GM21723 (cell line): ENCODE data around the gene LIN28B.
"Not testable (repeated sequence)": the region's sequence is repeated elsewhere in the genome, so short reads cannot be mapped to it uniquely, and the experiment has no call there.

Experiments used
- ATAC-seq: cut with Tn5 transposase; IDR thresholded peaks from one replicate; pipeline ENCODE4 v1.9.1; 2021; ENCODE audit warnings: mild to moderate bottlenecking, moderate library complexity; ENCODE audit not compliant: unreplicated experiment

The LIN28B gene

DNA sequence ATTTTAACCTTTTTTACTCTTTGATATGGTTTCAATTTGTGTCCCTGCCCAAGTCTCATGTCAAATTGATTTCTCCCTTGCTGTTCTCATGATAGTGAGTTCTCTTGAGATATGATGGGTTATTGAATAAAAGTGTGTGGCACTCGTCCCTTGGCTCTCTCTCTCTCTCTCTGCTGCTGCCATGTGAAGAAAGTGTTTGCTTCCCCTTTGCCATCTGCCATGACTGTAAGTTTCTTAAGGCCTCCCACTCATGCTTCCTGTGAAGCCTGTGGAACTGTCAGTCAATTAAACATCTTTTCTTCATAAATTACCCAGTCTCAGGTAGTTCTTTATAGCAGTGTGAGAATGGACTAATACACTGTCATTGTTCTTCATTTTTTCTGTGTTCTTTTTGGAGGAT lies 48.5 kb downstream of the LIN28B start:
- no peak for ATAC-seq

DNA sequence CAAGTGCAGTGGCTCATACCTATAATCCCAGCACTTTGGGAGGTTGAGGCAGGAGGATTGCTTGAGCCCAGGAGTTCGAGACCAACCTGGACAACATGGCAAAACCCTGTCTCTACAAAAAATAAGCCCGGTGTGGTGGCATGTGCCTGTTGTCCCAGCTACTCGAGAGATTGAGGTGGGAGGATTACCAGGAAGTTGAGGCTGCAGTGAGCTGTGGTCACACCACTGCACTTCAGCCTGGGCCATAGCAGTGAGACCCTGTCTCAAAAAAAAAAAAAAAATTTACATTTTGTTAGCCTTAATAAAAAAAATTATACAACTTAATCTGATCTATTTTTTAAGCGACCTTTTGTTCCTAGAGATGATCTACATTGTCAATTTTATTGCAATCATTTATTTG lies 56.6 kb downstream of the LIN28B start:
- ATAC-seq, result not testable (repeated sequence)

DNA sequence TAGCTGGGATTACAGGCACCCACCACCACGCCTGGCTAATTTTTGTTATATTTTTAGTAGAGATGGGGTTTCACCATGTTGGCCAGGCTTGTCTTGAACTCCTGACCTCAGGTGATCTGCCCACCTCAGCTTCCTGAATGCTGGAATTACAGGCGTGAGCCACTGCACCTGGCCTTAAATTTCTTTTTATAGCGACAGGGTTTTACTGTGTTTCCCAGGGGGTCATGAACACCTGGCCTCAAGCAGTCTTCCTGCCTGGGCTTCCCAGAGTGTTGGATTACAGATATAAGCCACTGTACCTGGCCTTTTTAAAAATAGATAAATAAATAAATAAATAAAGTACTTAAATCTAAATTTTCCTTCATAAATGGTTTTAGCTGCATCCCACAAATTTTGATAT lies 57.5 kb downstream of the LIN28B start:
- no peak for ATAC-seq

- ATAC-seq, result no peak
Measured at GRCh38 chr6:105014954-105015353, 58.0 kb downstream of the LIN28B start.

GRCh38 chr6:105015482-105015881 lies 58.6 kb downstream of the LIN28B start:
- ATAC-seq, result no peak

- ATAC-seq, result no peak
Measured at GRCh38 chr6:105019285-105019684, 62.4 kb downstream of the LIN28B start.

GRCh38 chr6:105021399-105021798 lies 64.5 kb downstream of the LIN28B start:
- no peak for ATAC-seq

GRCh38 chr6:105022416-105022815 lies 65.5 kb downstream of the LIN28B start:
- ATAC-seq, result no peak

- ATAC-seq, result no peak
Measured at GRCh38 chr6:105024803-105025202, 67.9 kb downstream of the LIN28B start.

DNA sequence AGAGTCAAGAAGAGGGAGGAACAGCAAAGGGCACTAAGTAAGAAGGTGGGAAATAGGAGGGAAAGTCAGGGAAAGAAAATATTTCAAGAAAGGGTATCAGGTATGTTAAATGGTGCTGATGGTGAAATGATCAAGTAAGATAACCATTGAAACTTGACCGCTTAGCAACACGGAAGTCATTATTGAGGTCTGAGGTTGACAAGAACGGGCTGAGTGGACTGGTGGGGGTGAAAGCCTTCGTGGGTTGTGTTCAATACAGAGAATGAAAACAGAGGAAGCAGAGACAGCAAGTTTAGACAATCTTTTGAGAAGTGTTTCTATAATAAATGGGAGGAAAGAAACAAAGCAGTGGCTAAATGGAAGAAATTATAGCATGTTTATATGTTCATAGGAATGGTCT lies 72.0 kb downstream of the LIN28B start:
- no peak for ATAC-seq

DNA sequence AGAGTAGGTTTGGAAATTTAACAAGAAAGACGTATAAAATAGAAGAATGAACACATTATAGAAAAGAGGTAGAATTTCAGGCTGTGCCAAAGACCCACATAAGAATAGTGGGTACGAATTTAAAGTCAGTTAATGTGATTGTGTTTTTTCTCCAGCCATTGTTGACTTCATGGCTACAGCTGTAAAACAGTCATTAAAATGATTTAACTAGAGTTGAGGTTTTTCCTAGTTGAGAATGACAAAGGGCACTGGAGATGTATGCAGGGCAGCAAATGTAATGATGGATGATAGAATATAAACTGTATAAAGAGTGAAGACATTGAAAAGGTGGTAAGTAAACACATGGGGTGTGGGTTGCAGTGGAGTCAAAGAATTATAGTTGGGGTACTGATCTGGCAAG lies 72.7 kb downstream of the LIN28B start:
- no peak for ATAC-seq

GRCh38 chr6:105034470-105034869 lies 77.6 kb downstream of the LIN28B start:
- ATAC-seq, result no peak

GRCh38 chr6:105035299-105035698 lies 78.4 kb downstream of the LIN28B start:
- ATAC-seq, result no peak

- ATAC-seq, result no peak
Measured at GRCh38 chr6:105036351-105036750, 79.4 kb downstream of the LIN28B start.

- ATAC-seq, result no peak
Measured at GRCh38 chr6:105038259-105038658, 81.4 kb downstream of the LIN28B start.

- no peak for ATAC-seq
Measured at GRCh38 chr6:105041880-105042279, 85.0 kb downstream of the LIN28B start.

- no peak for ATAC-seq
Measured at GRCh38 chr6:105042648-105043047, 85.7 kb downstream of the LIN28B start.

DNA sequence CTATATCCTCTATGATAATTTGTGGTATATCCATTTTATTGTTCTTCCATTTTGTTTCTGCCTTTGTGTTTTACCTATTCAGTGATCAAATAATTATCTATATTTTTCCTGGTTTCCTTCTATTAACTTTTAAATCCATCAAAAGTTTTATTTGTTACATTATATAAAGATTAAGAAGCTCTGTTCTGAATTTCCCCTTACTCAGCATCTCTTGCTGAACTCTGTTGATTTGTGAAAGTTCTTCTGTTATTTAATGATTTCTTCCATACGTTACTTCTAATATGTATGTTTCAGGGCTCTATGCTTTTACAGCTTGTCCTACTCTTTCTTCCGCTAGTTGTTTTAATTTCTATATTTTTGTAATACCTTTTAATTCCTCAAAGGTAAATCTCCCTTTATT lies 87.1 kb downstream of the LIN28B start:
- no peak for ATAC-seq

DNA sequence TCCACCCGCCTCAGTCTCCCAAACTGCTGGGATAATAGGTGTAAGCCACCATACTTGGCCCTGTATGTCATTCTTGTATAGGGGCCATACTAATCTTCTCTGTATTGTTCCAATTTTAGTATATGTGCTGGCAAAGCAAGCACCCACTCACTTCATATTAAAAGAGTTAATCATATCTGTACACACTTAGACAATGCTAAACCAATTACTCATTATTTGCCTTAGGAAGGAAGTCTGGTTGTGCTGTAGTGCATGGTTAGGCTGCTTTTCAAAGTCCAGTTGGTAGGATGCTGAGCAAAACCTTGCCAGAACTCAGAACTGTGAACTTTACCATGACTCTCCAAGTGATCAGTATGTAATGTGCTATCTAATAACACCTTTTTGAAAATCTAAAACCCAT lies 88.6 kb downstream of the LIN28B start:
- no peak for ATAC-seq

GRCh38 chr6:105051941-105052471 lies 95.1 kb downstream of the LIN28B start:
- no peak for ATAC-seq

GRCh38 chr6:105056646-105057045 lies 99.7 kb downstream of the LIN28B start:
- no peak for ATAC-seq

DNA sequence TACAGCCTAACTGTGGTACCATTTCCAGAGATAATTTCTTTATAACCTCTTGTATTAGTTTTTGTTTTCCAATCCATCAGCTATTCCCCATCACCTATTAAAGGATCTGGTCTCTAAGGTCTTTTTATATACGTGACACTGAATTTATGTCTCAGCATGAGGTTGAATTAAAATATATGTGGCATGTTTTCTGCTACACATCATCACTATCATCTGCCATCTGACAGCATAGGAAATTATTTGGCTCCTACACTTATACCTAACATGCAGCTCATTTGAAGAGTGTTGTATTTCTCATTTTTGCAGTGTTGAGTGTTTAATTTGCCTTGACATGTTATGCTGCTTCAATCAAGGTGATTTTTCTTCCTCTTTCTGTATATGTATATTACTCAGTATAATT lies 100.3 kb downstream of the LIN28B start:
- no peak for ATAC-seq

DNA sequence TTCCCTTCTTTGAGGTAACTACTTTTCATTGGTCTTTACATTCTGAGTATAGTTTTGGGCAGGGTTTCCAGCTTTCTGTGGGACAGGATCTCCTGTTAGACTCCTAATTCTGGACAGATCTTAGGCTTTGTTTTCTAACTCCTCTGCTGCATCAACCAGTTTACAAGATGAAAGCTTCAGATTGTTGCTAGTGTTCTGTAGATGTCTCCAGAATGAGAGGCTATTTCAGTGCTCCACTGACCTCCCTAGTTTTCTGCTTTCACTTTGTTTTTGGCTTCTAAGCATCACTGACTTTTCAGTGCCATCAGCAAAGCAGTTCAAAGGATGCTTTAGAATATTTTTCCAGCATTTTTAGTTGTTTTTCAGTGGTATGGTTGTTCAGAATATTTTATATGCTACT lies 101.4 kb downstream of the LIN28B start:
- ATAC-seq, result no peak

DNA sequence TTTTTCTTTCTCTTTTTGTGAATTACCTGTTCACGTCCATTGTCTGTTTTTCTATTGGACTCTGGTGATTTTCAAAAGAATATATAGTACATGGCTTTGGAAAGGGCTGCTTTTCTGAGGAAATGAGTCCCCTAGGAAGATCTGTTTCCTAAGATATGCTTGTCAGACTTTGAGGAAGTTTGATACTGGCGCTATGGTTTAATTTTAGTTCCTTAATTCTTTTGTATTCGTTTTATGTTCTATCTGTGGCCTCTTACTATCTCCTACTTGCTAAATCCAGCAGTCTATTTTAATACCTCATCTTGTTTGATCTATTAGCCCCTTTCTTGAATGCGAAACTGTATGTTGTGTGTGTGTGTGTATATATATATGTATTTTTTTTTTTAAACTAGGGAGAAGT lies 101.9 kb downstream of the LIN28B start:
- ATAC-seq, result no peak
